Pons (tissue), 1 donor: ENCODE measurements around the gene MOV10L1.

Source experiments
- DNase-seq: peaks from one replicate; pipeline ENCODE4 v3.0.0-alpha.2; 2016; ENCODE audit warnings: low spot score

The MOV10L1 gene

DNA sequence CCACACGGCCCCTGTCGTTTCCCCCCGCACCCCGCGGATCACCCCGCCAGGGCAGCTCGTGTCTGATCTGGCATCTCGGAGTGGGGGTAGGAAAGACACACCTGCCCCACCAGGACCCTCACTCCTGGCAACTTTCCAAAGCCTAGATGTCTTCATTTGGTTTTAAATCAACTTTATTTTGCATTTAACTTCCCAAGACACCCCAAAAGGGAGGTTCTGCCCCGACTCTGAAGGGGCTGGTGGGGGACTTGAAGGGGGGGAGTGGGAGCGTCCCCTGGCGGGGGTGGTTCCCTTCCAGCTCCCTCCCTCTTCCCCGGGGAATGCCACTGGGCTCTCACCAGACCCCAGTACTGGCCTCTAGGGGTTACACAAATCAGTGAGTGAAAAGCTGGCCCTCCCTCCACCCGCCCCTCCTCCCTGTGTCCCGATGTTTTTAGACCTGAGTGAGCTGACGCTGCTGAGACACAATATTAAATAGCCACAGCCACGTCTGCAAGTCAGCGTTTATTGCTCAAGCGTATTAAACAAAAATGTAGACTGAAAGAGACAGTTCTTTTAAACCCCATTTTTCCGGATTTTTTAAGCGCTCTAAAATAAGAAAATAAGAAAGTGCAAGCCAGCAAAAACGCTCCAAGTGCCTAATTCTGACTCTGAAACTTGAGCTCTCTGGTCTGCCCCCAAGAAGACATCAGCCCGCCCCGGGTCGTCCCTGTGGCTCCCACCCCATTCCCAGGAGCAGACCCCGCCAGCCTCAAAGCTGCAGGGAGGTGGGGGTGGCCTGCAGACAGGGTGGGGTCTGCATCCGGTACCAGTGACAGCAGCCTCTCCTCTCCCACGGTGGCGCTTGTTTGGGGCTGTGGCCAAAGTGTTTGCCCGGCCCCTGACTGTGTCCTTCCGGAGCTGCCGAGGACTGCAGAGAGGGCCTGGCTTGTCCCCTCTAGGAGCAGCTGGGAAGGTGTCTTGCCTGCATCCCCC lies 30.6 kb upstream of the MOV10L1 start:
- DNase-seq = no peak

DNA sequence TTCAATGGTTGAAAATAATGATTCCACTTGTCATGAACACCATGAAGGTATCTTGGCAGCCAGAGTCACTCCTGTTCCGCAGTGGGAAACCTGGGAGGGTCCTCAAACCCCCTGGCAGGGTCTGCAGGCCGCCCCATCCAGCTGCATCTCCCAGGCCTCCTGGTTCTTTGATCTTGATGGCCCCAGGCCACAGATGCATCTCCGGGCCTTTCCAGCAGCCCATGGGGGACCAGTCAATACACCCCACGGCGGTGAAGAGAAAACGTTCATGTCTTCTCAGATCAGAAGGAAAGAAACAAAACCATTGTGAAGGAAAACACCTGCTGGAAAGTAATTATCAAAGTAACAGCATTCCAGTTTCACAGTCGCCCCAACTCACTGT lies 29.9 kb upstream of the MOV10L1 start:
- DNase-seq = no peak

DNA sequence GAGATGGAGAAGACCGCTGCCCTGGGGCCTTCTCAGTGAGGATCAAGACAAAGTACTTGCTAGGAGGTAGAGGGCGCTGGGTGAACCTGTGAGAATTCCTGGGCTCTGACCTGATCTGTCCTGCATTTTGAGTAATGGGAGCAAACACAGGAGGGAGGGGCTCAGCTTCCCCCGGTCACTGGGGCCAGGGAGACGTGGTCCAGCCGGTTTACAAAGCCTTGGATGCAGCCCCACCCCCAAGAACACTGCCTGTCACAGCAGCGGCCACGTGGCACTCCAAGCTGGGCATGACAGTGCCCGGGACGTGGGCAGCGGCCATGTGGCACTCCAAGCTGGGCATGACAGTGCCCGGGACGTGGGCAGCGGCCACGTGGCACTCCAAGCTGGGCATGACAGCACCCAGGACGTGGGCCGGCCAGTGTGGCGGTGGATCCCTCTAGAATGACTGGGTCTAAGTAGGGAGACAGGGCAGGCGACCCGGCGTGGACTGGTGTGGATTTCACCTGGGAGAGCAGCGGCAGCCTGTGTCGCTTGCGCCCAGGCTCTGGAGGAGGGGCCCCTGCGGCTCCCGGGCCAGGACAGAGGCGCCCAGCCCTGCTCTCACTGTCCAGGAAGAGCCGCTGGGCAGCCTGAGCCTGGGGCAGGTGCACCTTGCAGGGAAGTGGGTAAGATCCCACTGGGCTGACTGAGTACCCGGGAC lies 29.2 kb upstream of the MOV10L1 start:
- no peak for DNase-seq

DNA sequence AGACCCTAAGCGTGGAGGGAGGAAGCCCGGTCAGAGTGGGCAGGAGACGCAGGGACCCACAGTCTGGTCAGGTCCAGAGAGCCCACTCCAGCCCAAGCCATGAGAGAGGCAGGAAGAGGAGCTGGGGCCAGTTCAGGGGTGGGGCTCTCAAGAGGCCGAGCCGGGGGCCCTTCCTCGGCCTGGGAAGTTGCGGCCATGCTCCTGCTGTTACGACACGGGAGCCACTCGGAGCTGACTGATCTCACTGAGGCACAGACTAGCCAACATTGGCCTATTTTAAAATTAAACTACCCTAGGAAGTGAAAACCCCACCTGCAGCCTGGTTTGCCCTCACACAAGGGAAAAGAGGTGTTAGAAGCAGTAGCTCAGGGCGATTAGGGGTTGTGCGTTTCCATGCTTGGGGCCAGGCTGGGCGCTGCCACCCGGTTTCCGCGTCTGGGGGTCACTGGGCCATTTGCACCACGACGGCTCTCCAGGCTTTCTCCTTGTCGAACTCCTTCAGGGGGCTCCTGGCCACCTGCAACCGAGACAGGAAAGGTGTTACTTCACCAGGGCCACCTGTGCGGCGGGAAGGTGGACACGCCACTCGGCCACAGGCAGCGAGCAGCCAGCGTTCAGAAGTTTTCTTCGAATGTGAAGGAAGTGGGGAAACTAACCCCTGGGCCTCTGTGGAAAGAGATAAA lies 28.5 kb upstream of the MOV10L1 start:
- DNase-seq = no peak

DNA sequence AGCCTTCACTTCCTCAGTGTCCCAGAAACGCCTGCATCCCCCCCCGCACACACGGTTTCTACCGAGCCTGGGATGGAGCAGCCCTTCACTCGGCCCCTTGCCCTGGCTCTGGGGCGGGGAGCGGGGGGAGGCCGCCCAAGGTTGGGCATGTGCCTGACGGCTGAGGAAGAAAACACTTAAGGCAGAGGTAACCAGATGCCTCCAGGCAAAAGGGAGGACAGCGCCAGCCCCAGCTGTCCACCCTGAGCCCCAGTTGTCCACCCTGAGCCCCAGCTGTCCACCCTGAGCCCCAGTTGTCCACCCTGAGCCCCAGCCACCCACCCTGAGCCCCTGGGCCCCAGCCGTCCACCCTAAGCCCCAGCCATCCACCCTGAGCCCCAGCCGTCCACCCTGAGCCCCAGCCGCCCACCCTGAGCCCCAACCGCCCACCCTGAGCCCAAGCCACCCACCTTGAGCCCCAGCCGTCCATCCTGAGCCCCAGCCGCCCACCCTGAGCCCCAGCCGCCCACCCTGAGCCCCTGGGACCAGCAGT lies 27.9 kb upstream of the MOV10L1 start:
- no peak for DNase-seq

DNA sequence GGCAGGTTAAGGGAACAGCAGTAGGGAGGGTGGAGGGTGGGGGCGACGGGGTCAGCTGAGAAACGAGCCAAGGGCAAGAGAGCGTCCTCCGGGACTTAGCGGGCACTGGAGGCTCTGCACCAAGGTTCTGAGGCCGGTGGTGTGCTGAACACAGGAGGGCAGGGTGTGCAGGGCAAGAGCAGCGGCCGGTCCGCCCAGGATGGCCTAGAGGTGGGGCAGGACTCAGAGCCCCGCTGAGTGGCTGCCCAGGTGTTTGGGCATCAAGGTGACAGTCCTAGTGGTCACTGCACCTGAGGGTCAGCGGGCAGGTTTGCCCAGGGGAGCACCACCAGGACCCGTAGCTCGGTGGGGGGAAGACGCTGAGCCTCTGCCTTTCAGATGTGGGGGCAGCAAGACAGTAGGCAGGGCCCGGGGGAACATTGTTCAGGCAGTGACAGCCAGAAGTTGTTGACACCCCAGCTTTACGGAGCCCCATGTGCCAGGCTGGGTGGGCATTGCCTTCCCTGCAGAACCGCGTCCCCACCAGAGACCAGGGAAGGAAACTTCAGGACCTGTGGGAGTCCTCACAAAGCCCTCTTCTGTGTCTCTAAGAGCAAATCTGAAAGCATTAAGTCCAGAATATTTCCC lies 27.2 kb upstream of the MOV10L1 start:
- DNase-seq = no peak

DNA sequence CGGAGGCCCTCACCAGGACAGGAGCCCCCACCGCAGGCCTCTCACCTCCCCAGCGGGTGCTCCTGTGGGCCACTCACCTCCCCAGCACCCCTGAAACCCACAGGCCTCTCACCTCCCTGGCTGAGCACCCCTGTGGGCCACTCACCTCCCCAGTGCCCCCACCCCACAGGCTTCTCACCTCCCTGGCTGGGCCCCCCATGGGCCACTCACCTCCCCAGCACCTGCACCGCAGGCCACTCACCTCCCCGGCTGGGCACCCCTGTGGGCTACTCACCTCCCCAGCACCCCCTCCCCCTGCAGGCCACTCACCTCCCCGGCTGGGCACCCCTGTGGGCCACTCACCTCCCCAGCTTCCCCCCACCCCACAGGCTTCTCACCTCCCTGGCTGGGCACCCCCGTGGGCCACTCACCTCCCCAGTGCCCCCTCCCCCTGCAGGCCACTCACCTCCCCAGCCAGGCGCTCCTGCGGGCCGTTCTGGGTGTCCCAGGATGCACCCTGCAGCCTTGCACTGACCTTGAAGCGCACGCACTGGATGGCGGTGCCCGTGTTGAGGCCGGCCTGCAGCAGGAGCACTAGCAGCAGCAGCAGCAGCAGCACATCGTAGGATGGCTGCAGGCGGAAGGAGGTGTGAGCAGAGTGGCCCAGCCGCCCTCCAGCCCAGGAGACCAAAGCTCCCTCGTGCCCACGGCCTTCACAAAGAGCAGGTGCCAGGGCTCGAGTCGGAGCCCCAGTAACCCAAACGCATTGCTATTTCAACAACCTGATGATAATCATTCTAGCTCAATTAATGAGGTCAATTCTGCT lies 26.0 kb upstream of the MOV10L1 start:
- no peak for DNase-seq

DNA sequence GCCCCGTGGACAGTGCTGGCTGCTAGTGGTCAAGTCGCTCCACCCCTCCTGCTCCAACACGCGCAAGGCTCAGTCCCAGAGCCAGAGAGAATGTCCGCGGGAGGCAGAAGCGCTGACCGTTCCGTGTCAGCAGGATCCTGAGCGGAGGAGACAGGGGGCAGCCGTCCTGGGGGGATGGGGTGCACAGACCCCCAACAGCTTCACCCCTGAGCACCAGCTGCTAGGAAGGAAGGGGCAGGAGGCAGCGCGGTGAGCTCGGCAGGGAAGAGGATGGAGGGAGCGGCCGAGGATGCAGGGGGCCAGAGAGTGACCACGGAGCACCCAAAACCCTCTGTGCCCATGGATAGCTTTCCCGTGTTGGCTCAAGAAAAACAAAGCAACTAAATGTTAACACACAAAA lies 25.4 kb upstream of the MOV10L1 start:
- DNase-seq = no peak

DNA sequence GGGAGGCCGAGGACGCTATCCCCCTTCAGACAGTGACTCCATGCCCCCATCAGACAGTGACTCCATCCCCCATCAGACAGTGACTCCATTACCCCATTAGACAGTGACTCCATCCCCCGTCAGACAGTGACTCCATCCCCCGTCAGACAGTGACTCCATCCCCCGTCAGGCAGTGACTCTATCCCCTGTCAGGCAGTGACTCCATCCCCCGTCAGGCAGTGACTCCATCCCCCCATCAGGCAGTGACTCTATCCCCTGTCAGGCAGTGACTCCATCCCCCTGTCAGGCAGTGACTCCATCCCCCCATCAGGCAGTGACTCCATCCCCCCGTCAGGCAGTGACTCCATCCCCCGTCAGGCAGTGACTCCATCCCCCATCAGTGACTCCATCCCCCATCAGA lies 22.6 kb upstream of the MOV10L1 start:
- no peak for DNase-seq

DNA sequence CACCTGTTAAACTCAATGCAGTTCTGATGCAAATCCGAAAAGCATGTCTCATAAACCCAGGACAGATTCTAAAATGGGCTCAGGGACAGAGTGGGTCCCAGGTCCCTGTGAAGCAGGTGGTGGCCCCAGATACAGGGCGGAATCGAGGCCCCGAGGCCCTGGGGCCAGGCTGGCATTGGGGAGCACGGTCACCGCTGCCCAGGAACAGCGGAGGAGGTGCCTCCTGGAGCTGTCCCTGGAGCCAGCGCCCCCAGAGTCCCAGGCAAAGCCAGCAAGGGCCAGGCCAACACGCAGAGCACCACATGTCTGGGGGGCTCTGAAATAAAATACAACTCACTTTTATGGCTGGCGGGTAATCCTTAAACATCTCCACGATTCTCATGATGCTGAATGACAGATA lies 21.7 kb upstream of the MOV10L1 start:
- DNase-seq = no peak

DNA sequence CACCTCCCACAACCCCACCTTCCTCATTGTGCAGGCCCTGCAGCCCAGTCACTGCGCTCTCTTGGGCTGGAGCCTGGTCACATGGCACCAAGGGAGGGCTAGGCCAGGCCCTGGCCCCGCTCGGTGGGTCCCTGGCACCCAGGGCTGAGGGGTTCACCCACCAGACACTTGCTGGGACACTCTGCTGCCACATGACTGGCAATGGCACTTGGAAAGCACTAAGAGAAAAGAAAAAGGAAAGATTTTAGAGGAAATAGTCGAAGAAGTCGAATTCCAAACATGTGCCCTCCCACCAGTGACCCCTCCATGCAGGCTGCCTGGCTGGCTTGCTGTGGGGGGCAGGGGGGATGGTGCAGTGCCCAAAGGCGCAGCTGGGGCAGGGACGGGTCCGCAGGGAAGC lies 19.4 kb upstream of the MOV10L1 start:
- no peak for DNase-seq

DNA sequence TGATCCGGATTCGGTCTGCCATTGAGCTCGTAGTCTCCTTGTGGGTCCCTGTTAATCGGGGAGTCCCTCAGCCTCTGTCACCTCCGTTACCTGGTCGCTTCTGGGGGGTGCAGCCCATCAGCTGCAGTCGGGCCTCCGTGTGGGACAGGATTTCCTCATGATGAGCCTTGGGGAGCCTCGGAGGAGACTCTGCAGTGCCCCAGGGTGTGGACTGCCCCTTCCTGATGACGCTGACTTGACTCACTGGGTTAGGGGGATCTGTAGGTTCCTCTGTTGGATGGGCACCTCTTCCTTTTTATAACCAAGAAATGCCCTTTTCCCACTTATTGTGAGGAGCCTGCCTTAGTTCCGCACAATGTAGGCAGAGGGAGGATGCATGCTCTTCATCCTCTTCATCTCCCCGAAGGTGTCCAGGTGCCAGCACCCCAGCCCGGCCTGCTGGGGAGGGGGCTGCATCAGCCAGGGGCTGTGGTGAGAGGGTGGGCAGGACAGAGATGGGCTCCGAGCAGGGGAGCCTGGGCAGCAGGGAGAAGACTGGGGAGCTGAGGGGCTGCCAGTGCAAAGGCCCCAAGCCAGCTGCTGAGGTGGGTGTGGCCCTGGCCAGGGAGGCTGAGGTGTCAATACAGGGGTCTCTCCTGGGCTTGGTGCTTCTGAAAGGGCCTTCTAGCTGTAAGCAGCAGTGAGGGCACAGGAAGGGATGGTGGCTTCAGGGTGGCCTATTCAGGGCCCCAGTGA lies 18.2 kb upstream of the MOV10L1 start:
- no peak for DNase-seq

DNA sequence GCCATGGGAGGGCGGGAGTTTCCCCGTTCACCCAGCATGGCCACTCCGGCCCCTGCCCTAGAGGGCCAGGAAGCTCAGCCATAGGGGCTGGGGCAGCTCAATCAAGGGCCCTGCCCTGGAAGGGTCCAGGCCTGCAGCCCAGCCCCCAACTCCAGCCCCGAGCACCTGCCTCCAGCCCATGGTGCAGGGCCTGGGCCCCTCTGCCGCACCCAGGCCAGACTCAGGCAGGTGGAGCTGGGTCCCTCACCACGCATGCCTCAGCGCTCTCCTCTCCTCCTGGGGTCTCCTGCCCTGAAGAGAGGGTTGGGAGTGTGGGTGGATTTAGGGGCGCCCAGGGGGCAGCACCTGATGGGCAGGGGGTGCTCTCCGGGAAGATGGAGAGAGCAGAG lies 17.6 kb upstream of the MOV10L1 start:
- DNase-seq = no peak

DNA sequence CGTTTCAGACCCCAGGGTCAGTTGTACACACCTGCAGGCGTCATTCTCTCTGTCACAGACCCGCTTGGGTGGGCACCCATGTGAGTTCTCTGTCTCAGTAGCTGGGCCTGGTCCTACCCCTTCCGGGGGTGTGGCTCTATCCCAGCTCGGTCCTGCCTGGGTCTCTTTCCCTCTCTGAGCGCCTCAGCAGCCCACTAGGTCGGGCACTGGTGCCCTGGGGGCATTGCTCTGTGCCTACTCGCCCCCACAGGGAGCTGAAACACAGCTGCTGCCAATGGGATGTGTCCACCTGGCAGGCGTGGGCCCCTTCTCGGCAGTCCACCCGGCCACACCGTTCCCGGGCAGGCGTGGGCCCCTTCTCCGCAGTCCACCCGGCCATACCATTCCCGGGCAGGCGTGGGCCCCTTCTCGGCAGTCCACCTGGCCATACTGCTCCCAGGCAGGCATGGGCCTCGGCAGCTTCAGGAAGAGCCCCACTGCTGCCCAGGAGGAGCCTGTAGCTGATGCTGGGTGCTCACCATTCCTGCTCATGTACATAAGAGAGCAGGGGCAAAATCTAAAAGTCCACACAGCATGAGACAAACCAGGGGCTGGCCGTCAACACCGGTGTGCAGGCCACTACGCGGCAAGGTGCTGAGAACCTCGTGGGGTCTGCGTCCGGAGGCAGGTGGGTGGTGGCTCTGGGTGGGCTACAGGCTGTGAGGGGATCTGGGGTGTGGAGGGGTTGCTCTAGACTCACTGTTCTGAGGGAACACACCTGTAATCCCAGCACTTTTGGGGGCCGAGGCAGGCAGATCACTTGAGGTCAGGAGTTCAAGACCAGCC lies 16.9 kb upstream of the MOV10L1 start:
- no peak for DNase-seq

DNA sequence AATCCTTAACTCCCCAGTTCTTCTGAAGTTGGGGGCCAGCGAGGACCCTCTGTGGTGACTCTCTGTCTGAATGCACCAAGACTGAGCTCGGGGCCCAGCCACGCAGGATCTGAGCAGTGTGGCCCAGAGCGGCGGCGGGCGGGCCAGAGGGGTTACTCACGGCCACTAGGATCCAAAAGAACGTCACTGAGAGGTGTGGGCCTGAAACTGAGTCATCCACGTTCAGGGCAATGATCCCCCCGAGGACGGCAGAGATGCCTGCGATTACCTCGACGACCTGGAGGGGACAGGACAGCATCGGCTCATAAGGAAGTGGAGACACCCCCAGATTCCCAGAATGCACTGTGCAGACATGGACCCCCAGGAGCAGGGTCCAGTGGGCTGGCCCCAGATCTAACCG lies 15.8 kb upstream of the MOV10L1 start:
- no peak for DNase-seq

DNA sequence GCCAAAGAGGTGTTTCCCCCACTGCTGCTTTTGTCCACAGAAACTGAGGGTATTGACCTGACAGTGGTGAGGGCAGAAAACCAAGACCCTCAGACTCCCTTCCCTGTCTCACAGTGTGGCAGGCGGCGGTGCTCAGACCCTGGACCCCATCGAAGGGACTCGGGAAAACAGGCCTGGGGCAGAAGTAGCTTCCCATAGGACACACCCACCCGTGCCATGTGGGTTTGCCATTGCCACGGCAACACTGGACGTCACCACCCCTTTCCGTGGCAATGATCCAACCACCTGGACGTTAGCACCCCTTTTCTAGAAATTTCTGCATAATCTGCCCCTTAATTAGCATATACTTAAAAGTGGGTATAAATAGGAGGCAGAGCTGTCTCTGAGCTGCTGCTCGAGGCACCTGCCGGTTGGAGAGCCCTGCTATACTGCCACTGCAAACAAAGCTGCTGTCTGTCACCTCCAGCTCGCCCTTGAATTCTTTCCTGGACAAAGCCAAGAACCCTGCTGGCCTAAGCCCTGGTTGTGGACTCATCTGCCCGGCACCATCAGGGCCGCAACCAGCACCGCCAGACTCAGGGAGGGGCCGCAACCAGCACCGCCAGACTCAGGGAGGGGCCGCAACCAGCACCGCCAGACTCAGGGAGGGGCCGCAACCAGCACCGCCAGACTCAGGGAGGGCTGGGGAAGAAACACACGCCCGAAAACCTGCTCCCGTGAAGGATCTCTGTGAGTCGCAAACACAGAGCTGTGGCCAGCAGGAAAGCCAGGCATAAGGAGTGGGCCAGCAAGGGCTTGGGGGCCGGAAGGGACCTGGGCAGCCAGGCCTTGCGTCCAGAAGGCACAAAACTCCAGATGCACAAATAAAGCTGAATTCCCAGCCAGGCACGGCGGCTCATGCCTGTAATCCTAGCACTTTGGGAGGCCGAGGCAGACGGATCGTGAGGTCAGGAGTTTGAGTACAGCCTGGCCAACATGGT lies 15.0 kb upstream of the MOV10L1 start:
- DNase-seq = no peak

DNA sequence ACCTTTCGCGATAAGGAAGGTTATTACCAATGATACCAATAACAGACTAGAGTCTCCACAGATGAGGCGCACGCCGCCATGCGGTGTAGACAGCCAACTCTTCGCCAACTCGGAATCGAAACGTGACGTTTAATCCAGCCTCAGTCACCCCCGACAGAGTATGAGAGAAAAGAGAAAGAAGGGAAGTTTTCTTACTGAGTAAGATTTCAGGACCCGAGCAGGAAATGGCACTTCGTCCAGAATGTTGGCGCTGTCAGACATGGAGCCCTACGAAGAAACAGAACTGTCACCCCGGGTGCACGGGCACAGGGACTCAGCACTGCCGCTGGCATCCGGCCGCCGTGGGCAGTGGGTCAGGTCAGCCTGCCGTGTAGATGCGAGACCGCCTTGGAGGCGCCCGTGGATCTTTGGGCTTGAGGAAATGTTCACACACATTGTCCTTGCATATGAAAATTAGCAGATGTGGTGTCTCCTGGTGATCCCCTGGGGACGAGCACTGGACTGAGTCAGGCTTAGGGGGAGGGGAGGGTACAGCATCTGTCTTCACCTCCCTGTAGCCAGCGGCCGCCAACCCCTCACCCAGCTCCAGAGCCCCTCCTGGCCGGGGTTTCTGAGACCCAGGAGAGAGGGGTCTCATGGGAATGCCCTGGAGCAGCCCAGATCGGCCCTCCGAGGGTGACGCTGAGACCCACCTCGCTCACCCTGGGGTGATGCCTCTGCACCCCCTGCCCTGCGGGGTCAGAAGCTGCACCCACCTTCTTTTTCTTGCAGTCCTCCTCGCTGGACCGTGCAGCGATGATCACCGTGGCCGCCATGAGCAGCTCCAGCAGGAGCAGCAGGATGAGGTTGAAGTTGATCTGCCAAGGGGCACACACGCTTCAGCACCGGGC lies 12.9 kb upstream of the MOV10L1 start:
- DNase-seq = no peak
